GM21786 (cell line): ENCODE data around the gene CADM4.
A peak's percentile ranks its signal among the peaks of the same experiment; 100 is the strongest.
"Not testable (repeated sequence)": the region's sequence is repeated elsewhere in the genome, so short reads cannot be mapped to it uniquely, and the experiment has no call there.

Source experiments
- ATAC-seq: cut with Tn5 transposase; IDR thresholded peaks from one replicate; pipeline ENCODE4 v1.9.1; 2021; ENCODE audit not compliant: unreplicated experiment

Gene CADM4, protein sequence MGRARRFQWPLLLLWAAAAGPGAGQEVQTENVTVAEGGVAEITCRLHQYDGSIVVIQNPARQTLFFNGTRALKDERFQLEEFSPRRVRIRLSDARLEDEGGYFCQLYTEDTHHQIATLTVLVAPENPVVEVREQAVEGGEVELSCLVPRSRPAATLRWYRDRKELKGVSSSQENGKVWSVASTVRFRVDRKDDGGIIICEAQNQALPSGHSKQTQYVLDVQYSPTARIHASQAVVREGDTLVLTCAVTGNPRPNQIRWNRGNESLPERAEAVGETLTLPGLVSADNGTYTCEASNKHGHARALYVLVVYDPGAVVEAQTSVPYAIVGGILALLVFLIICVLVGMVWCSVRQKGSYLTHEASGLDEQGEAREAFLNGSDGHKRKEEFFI

DNA sequence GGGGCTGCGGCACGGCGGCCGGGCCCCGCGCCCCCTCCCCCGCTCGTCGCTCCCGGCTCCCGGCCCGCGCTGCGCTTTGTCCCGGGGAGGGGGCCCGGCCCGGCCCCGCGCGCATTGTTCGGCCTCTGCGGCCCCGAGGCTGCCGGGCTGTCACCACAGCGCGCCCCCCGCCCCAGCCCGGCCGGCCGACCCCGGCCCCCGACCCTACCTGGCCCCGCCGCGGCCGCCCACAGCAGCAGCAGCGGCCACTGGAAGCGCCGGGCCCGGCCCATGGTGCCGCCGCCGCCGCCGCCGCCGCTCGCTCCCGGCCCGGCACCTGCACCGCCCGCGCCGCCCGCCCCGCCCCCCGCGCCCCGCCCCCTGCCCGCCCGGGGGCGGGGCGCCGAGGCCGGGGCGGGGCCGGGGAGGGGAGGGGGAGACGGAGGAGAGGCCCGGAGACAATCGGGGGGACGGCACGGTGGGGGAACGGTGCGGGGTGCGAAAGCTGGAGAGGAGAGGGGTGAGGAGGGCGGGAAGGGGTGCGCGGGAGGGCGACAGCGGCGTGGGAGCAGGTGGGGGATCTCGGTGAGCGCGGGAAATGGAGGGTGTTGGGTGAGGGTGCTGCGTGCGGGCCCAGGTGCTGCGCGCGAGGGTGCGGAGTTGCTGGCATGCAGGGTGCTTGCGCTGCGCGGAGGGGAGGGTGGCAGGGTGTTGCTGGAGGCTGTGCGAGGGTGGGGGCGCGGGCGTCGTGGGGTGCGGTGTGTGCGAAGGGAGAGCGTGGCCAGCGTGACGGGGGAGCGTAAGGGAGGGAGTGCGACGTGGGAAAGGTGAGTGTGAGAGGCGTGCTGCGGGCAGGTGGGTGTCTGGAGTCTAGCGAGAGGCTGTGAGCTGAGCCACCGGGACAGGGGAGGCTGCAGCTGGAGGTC, at the start of gene CADM4:
TSS of gene CADM4 (minus strand) at position 332 of the 905 bp plus-strand sequence. CDS start at position 272, 60 bp downstream.
- ATAC-seq = no peak

DNA sequence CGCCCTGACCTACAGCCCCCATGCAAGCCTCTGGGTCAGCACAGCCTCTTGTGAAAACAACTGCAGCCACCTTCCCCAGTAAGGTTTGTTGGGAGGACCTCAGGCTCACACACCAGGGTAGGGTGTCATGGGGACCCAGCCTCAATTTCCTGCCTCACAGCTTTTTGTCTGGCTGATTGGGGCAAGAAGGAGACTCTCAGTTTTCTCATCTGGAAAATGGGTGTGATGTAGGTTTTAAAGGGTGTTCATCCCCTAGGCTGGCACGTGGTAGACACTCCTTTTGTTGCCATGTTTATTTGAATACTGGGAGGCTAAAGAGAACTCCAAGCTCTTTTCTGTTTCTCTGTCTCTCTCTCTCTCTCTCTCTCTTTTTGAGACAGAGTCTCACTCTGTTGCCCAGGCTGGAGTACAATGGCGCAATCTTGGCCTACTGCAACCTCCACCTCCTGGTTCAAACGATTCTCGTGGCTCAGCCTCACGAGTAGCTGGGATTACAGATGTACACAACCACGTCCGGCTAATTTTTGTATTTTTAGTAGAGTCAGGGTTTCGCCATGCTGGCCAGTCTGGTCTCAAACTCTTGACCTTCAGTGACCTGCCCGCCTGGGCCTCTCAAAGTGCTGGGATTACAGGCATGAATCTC, 48.5 kb upstream of the CADM4 start:
- ATAC-seq = no peak

DNA sequence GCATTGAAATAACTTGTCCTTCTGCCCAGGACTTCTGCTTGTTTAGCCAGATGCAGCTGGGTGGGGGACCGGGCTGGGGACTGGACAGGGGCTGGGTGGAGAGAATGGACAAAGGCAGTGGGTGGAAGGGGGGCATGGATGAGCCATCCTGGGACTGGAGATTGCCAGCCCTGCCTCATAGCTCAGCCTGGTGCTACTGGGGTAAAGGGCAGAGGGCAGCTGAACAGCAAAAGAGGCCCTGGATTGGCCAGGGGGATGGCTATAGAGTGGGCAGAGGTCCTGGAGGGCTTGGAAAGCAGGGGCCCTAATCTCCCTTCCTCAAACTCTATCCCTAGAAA, 48.0 kb upstream of the CADM4 start:
- ATAC-seq = no peak

DNA sequence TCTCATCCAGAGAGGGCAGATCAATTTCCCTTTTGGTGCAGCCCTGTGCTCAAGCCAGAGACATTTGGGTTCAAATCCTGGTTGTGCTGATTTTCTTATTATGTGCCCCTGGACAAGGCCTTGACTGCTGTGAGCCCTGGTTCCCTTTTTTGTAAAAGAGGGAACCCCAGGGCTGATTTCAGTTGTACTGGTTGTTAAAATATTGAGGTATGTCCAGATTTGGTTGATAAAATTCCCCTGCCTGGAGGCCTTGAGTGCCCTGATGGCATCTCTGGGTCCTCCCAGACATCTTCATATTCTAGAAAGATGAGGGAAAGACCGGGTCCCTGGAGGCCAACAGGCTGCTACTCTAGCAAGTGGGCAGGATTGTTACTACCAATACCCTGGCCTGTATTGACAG, 44.7 kb upstream of the CADM4 start:
- ATAC-seq = no peak

DNA sequence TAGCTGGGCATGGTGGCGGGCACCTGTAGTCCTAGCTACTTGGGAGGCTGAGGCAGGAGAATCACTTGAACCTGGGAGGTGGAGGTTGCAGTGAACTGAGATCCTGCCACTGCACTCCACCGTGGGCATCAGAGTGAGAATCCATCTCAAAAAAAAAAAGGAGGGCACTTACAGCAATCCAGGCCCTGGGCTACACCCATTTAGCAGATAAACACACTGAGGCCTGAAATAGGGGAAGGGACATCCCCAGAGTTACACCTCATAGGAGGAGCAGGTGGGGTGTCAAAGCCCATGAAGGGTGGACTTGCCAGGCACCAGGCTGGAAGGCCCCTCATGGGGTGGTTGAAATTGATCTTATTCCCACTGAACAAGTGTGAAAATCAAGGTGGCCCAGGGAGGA, 44.3 kb upstream of the CADM4 start:
- ATAC-seq = no peak

DNA sequence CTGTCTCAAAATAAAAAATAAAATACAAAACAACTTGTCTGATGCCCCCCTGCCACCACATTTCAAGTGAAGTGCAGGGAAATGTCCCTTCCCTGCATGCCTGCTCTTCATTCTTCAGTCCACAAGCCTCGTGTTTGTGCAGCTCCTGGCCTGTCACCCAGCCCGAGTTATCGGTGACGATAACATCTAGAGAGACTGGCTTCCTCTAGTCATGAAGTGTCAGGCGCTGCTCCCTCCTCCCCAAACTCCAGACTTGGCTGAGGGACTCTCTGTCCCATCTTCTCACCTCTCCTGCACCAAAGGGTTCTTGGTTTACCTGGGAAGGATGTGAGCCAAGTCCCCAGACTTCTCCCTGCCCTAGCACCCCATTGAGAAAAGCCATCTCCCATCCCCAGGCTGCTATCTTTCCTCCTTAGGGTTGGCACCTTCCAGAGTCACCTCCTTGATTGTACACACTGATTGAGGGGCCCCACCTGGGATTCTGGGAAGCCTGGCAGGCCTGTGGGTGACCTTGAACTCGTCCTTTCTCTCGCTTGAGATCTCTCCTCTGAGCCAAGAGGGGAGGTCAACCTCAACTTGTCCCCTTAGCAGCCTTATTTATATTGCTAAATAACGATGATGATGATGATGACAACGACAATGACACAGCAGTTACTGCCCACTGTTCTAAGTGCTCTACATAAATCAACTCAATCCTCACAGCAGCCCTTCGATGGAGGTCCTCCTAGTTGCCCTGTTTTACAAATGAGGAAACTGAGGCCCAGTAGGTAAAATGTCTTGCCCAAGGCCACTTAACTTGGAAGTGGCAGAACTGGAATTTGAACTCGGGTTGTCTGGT, 43.4 kb upstream of the CADM4 start:
- ATAC-seq = no peak

DNA sequence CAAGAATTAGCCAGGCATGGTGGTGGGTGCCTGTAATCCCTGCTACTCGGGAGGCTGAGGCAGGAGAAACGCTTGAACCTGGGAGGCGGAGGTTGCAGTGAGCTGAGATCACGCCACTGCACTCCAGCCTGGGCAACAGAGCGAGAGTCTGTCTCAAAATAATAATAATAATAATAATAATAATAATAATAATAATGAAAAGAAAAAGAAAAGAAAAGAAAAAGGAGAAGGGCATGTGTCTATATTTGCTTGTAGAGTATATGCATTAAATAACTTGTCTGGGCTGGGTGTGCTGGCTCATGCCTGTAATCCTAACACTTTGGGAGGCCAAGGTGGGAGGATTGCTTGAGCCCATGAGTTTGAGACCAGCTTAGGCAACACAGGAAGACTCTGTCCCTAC, 42.6 kb upstream of the CADM4 start:
- not testable (repeated sequence) for ATAC-seq

DNA sequence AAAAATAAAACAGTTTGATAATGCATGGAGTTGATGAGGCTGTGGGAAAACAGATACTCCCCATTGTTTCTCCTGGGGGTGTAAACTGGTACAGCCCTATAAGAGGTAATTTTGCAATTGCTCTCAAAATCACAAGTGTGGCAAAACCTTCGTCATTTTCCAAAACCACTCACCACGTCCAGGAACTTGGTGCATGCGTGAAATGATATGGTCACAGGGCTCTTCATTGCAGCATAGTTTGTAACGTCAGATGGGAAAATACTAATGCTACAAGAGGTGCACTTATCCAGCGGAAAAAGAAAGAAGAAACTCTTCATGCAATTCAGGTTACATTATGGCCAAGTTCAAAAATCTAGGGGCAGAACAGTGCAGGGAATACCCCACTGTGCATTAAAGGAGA, 42.2 kb upstream of the CADM4 start:
- ATAC-seq = no peak

DNA sequence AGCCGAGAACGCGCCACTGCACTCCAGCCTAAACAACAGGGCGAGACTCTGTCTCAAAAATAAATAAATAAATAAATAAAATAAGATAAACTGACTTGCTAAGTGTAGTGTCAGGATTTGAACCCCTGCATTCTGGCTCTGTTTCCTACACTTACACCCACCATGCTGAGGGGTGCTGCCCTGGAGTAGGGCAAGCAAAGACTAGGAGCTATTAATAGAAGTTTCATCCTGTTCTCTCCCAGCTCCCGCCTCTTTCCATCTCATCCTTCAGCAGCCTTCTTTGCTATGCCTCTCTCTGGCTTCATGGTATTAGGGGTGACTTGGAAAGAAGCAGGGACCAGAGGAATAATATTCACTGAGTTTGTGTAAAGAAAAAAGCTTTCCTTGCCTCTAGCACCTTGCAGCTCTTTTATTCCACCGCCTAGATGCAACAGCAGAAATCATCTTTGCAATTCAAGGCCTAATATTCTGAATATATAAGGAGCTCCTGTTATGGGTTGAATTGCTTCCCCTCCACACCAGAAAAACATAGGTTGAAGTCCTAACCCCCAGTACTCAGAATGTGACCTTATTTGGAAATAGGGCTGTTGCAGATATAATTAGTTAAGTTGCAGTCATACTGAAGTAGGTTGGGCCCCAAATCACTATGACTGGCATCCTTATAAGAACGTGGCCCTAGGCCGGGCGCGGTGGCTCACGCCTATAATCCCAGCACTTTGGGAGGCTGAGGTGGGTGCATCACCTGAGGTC, 39.0 kb upstream of the CADM4 start:
- no peak for ATAC-seq

DNA sequence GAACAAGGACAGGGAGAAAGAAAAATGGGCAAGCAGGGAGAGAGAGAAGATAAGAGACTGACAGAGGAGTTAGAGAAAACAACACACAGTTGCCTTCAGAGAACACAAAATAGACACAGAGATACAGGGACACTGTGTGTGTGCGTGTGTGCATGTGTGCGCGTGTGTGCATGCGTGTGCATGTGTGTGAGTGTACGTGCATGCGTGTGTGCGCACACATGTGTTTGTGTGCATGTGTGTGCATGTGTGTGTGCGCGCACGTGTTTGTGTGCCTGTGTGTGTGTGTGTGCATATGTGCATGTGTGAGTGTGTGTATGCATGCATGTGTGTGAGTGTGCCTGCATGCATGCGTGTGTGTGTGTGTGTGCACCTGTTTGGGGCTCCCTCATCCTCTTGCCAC, 36.3 kb upstream of the CADM4 start:
- no peak for ATAC-seq

DNA sequence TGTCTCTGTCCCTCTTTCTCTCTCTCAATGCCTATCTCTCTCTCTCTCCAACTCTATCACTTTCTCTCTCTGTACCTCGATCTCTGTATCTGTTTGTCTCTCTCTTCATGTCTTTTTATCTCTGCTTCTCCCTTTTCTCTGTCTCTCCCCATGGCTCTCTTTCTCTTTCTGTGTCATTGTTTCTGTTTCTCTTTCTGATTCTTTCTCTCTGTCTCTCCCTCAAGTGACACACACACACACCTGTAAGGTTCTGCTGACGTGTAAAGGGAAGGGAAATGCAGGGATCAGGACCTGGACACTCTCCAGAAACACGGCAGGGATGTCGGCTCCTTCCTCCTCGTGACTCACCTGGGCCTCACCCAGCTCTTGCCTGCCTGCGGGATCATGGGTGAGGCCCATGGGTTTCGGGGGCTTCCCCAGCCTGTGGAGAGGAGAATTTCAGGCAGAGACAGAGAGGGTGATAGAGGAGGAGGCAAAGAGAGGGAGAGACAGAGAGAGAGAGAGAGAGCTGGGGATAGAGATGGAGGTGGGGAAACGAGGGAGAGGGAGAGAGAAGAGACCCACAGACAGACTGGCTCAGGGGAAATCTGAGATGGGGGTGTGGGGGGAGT, 35.7 kb upstream of the CADM4 start:
- no peak for ATAC-seq

DNA sequence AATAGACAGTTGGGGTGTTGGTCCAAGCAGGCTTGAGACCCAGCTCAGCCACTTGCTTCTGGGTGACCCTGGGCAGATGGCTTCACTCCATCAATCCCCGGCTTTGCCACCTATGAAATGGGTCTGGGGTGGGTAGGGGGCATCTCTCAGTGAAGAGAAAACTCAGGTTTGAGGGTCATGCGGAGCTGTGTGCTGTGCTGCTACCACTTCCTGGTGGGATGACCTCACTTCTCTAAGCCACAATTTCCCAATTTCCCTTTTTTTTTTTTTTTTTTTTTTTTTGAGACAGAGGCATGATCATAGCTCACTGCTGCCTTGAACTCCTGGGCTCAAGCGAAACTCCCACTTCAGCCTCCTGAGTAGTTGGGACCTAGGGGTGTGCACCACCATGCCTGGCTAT, 34.9 kb upstream of the CADM4 start:
- no peak for ATAC-seq

DNA sequence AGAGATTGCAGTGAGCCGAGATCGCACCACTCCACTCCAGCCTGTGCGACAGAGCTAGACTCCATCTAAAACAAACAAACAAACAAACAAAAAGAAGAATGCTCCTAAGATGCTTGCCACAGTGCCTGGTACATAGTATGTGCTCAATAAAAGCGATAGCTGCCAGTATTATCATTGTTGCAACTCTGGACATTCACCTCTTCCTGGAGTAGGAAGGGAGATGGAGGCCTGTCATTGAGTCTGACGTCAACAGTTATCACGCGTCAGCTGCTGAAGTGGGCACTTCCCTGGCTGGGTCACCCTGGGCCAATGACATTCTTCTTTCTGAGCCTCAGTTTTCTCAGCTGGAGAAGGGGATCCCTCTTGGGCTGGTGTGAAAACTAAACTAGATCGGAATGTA, 34.5 kb upstream of the CADM4 start:
- no peak for ATAC-seq

DNA sequence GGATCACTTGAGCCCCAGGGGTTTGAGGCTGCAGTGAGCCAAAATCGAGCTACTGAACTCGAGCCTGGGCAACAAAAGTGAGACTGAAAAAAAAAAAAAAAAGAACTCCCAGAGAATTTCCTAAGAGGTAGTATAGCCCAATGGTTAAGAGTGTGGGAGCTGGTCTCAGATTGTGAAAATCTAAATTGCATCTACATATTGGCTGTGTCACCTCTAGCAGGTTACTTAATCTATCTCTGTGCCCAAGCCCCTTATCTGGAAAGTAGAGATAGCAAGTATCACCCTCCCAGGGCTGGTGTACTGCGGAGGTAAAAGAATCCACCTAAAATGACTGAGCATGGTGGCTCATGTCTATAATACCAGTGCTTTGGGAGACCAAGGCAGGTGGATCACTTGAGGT, 34.0 kb upstream of the CADM4 start:
- ATAC-seq = no peak

DNA sequence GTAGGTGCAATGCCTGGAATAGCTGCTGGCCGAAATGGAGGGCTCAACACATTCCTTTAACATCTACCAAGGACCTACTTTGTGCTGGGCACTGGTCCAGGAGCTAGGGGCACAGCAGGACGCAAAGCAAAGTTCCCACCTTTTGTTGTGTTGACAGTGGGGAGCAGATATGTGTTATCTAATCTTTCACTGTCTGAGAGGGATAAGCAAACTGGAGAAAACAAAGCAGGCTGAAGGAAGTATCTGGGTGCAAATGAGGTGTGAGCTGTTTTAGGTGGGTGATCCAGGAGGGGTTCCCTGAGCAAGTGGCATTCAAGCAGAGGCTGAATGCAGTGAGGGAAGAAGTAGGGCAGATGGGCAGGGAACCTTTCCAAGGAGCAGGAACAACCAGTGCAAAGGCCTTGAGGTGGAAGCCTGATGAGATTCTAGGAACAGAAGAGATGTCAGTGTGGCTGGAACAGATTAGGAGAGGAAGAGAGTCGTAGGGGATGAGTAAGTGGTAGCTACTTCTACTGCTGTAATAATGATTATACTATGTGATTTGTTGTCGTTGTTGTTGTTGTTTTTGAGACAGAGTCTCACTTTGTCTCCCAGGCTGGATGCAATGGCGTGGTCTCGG, 32.5 kb upstream of the CADM4 start:
- no peak for ATAC-seq

DNA sequence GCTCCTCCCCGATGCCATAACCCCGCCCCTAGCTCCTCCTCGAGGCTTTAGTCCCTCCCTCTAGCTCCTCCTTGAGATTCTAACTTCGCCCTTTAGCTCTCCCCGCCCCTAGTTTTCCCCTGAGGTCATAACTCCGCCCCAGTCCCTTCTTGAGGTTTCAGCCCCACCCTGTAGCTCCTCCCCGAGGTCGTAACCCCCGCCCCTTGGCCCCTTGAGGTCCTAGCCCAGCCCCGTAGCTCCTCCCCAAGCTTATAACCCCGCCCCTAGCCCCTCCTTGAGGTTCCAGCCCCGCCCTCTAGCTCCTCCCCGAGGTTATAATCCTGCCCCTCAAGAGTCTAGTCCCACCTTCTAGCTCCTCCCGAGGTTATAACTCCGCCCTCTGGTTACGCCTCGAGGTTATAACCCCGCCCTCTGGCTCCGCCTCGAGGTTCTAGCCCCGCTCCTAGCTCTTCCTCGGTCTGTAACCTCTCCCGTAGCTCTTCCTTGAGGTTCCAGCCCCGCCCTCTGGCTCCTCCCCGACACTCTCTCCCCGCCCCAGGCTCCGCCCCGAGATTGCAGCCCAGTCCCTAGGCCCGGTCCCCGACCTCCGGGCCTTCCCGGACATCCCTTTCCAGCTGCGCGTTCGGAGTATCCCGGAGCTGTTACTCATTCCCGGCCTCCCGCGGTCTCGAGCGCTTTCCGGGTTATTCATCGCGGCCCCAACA, 28.9 kb upstream of the CADM4 start:
- ATAC-seq = peak; percentile 86

DNA sequence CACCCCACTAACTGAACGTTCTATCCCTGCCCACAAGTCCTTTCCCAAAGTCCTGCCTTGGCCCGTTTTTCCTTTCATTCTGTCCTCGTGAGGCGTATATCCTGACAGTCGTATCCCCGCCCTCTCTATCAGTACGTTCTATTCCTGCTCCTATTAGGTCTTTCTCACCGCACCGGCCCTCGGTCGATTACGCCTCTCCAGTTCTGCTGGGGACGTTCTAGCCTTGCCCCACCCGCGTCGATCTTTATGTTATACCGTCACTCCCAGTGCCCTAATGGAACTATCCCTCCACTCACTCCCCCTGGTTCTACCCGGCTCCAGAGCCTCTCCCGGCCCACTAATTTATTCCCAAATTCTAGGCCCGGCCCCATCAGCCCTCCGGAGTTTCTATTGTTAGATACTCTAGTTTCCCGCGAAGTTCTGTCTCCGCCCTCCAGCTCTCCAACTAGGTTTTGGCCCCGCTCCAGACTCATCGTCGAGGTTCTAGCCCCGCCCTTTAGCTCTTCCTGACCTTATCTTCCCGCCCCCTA, 28.3 kb upstream of the CADM4 start:
- ATAC-seq = no peak

DNA sequence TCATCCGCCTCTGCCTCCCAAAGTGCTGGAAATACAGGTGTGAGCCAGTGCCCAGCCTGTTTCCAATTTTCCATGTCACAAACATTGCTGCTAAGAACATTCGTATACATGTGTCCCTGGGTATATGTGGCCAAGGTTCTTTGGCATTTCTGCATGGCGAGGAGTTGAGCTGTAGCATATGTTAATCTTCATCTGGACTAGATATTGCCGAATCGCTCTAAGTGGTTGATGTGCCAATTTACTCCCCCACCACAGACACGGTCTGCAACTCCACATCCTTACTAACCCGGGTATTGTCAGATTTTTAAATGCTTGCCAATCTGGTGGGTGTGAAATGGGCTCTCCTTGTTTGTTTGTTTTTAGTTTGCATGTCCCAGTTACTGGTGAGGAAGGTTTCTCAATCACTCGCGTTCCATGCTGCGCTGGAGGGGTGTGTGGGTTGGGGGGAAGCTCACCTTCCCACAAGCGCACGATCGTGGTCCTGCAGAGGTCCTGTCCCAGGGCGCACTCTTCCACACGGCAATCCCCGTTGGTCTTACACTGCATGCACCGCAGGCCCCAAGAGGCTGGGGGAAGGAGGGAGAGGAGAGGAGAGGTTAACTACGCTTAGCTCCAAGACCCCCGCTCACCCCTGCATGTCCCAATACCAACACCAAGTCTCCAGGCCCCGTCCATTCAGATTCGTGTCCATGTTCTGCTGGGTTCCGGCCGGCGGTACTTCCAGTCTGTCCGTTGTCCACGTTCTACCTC, 27.7 kb upstream of the CADM4 start:
- ATAC-seq = no peak
